ENCODE data around the gene PDP2.
"Not testable (repeated sequence)": the region's sequence is repeated elsewhere in the genome, so short reads cannot be mapped to it uniquely, and the experiment has no call there.

DNA sequence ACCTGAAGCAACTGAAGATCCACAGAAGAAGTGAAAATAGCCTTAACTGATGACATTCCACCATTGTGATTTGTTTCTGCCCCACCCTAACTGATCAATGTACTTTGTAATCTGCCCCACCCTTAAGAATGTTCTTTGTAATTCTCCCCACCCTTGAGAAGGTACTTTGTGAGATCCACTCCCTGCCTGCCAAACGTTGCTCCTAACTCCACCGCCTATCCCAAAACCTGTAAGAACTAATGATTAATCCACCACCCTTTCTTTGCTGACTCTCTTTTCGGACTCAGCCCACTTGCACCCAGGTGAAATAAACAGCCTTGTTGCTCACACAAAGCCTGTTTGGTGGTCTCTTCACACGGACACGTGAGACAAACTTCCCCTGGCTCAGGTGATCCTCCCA lies 16.4 kb downstream of the PDP2 start:
- TF ChIP-seq, protein P1, sequence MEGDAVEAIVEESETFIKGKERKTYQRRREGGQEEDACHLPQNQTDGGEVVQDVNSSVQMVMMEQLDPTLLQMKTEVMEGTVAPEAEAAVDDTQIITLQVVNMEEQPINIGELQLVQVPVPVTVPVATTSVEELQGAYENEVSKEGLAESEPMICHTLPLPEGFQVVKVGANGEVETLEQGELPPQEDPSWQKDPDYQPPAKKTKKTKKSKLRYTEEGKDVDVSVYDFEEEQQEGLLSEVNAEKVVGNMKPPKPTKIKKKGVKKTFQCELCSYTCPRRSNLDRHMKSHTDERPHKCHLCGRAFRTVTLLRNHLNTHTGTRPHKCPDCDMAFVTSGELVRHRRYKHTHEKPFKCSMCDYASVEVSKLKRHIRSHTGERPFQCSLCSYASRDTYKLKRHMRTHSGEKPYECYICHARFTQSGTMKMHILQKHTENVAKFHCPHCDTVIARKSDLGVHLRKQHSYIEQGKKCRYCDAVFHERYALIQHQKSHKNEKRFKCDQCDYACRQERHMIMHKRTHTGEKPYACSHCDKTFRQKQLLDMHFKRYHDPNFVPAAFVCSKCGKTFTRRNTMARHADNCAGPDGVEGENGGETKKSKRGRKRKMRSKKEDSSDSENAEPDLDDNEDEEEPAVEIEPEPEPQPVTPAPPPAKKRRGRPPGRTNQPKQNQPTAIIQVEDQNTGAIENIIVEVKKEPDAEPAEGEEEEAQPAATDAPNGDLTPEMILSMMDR (optimal IDR thresholded peaks at IDR 0.05 in 1 of 3, IDR thresholded peaks at IDR 0.05 in 1 of 3, conservative IDR thresholded peaks at IDR 0.05 in 1 of 3; ENCODE audit: extremely low read depth in 1 of 3, insufficient read depth in 2 of 3, low read length in 3 of 3): not testable (repeated sequence)
- not testable (repeated sequence) for TF ChIP-seq EZH2 (IDR thresholded peaks at IDR 0.05; ENCODE audit: low read length)
